Inferior parietal cortex (tissue), 1 donor: Measurements from ENCODE around the gene CDHR5.

ENCODE experiments used
- DNase-seq: peaks from one replicate; pipeline ENCODE4 v3.0.0-alpha.2; 2016; ENCODE audit errors: extremely low spot score

CDHR5 gene

GRCh38 chr11:567011-567628 lies 57.6 kb downstream of the CDHR5 start:
- no peak for DNase-seq
